ENCODE results near the gene TEX29.

TEX29 gene

GRCh38 chr13:111319998-111320911 is at the start of gene TEX29:
Gene TEX29 (plus strand): TSS chr13:111320642. CDS start chr13:111320891, 249 bp downstream.
- DNase-seq (ENCODE audit: low read depth), result no peak

GRCh38 chr13:111270765-111271698 is 49.4 kb upstream of the TEX29 start:
- DNase-seq (ENCODE audit: low read depth), result no peak

GRCh38 chr13:111272117-111272516 is 48.3 kb upstream of the TEX29 start:
- DNase-seq (ENCODE audit: low read depth), result no peak

GRCh38 chr13:111275382-111275781 is 45.1 kb upstream of the TEX29 start:
- no peak for DNase-seq (ENCODE audit: low read depth)

GRCh38 chr13:111275995-111276618 is 44.3 kb upstream of the TEX29 start:
- no peak for DNase-seq (ENCODE audit: low read depth)

- DNase-seq (ENCODE audit: low read depth), result no peak
Measured at GRCh38 chr13:111278258-111278657, 42.2 kb upstream of the TEX29 start.

GRCh38 chr13:111278743-111279652 is 41.4 kb upstream of the TEX29 start:
- no peak for DNase-seq (ENCODE audit: low read depth)

GRCh38 chr13:111280226-111280625 is 40.2 kb upstream of the TEX29 start:
- DNase-seq (ENCODE audit: low read depth), result no peak

GRCh38 chr13:111280681-111281585 is 39.5 kb upstream of the TEX29 start:
- DNase-seq (ENCODE audit: low read depth), result no peak

GRCh38 chr13:111281751-111282311 is 38.6 kb upstream of the TEX29 start:
- DNase-seq (ENCODE audit: low read depth), result no peak

GRCh38 chr13:111282425-111282824 is 38.0 kb upstream of the TEX29 start:
- DNase-seq (ENCODE audit: low read depth), result no peak

- DNase-seq (ENCODE audit: low read depth), result no peak
Measured at GRCh38 chr13:111282997-111283396, 37.4 kb upstream of the TEX29 start.

GRCh38 chr13:111283457-111283856 is 37.0 kb upstream of the TEX29 start:
- no peak for DNase-seq (ENCODE audit: low read depth)

- no peak for DNase-seq (ENCODE audit: low read depth)
Measured at GRCh38 chr13:111283991-111284390, 36.5 kb upstream of the TEX29 start.

GRCh38 chr13:111284565-111284964 is 35.9 kb upstream of the TEX29 start:
- no peak for DNase-seq (ENCODE audit: low read depth)

GRCh38 chr13:111286162-111286561 is 34.3 kb upstream of the TEX29 start:
- no peak for DNase-seq (ENCODE audit: low read depth)

GRCh38 chr13:111286749-111287148 is 33.7 kb upstream of the TEX29 start:
- no peak for DNase-seq (ENCODE audit: low read depth)

- DNase-seq (ENCODE audit: low read depth), result no peak
Measured at GRCh38 chr13:111287201-111287600, 33.2 kb upstream of the TEX29 start.

- DNase-seq (ENCODE audit: low read depth), result no peak
Measured at GRCh38 chr13:111288276-111288675, 32.2 kb upstream of the TEX29 start.

GRCh38 chr13:111289251-111289650 is 31.2 kb upstream of the TEX29 start:
- DNase-seq (ENCODE audit: low read depth), result no peak

Measured in stimulated activated CD8-positive, alpha-beta memory T cell treated with anti-CD3 and anti-CD28 coated beads, Interleukin-15, amount 100 ng/mL, for 24 hours (primary cell).